SK-N-SH treated with all-trans-retinoic acid at 6 μM for 48 hours (cell line): ENCODE results near the gene KLK4.

Experiments
- ATAC-seq: fragments of 200-7000 bp; cut with Tn5 transposase; 3 replicates; pipeline ENCODE4 v1.9.1; 2020; ENCODE audit warnings: mild to moderate bottlenecking, moderate library complexity
- ARNTL ChIP-seq: fragments of 450-650 bp; formaldehyde crosslinking; IDR thresholded peaks from 2 replicates; pipeline ENCODE4 v1.5.0; 2020; ENCODE audit warnings: low read depth, mild to moderate bottlenecking, moderate library complexity, borderline replicate concordance
- BACH2 ChIP-seq: fragments of 250-450 bp; sonication (Bioruptor Pico); IDR thresholded peaks from 2 replicates; pipeline ENCODE4 v1.9.0; 2021; ENCODE audit warnings: mild to moderate bottlenecking, borderline replicate concordance
- CSDC2 ChIP-seq: fragments of 250-450 bp; sonication (Bioruptor Pico); IDR thresholded peaks from 2 replicates; pipeline ENCODE4 v1.5.0; 2020; ENCODE audit warnings: mild to moderate bottlenecking, moderate library complexity
- CSRNP3 ChIP-seq: fragments of 250-450 bp; sonication (Bioruptor Pico); IDR thresholded peaks from 2 replicates; pipeline ENCODE4 v1.5.1; 2021; ENCODE audit warnings: mild to moderate bottlenecking, moderate library complexity
- ESRRG ChIP-seq: fragments of 250-450 bp; sonication (Bioruptor Pico); IDR thresholded peaks from 2 replicates; pipeline ENCODE4 v1.6.1; 2021; ENCODE audit warnings: mild to moderate bottlenecking
- GLIS3 ChIP-seq: fragments of 250-450 bp; sonication (Bioruptor Pico); IDR thresholded peaks from 2 replicates; pipeline ENCODE4 v1.5.0; 2020; ENCODE audit warnings: mild to moderate bottlenecking, moderate library complexity
- OSR1 ChIP-seq: fragments of 250-450 bp; sonication (Bioruptor Pico); IDR thresholded peaks from 2 replicates; pipeline ENCODE4 v1.8.0; 2022; ENCODE audit warnings: moderate library complexity, mild to moderate bottlenecking, inconsistent platforms
- PPARA ChIP-seq: fragments of 250-450 bp; sonication (Bioruptor Pico); IDR thresholded peaks from 2 replicates; pipeline ENCODE4 v1.5.0; 2020; ENCODE audit warnings: mild to moderate bottlenecking, borderline replicate concordance
- RARB ChIP-seq: fragments of 250-450 bp; sonication (Bioruptor Pico); IDR thresholded peaks from 2 replicates; pipeline ENCODE4 v1.8.0; 2021; ENCODE audit warnings: mild to moderate bottlenecking, moderate library complexity
- SNAI2 ChIP-seq: fragments of 250-450 bp; sonication (Bioruptor Pico); IDR thresholded peaks from 2 replicates; pipeline ENCODE4 v1.5.0; 2020; ENCODE audit warnings: mild to moderate bottlenecking, moderate library complexity
- TCF4 ChIP-seq: fragments of 250-450 bp; sonication (Bioruptor Pico); IDR thresholded peaks from 2 replicates; pipeline ENCODE4 v1.8.0; 2021; ENCODE audit warnings: mild to moderate bottlenecking, moderate library complexity, borderline replicate concordance
- TOX ChIP-seq: fragments of 250-450 bp; sonication (Bioruptor Pico); IDR thresholded peaks from 2 replicates; pipeline ENCODE4 v1.8.0; 2021; ENCODE audit warnings: mild to moderate bottlenecking, moderate library complexity, borderline replicate concordance
- ZC3H10 ChIP-seq: fragments of 250-450 bp; sonication (Bioruptor Pico); IDR thresholded peaks from 2 replicates; pipeline ENCODE4 v1.5.1; 2021; ENCODE audit warnings: mild to moderate bottlenecking, moderate library complexity
- ZFP3 ChIP-seq: fragments of 250-450 bp; sonication (Bioruptor Pico); IDR thresholded peaks from 2 replicates; pipeline ENCODE4 v1.5.0; 2020; ENCODE audit warnings: mild to moderate bottlenecking, moderate library complexity
- ZFP30 ChIP-seq: fragments of 450-650 bp; formaldehyde crosslinking; IDR thresholded peaks from 2 replicates; pipeline ENCODE4 v1.5.0; 2022; ENCODE audit warnings: mild to moderate bottlenecking, moderate library complexity
- ZNF565 ChIP-seq: fragments of 450-650 bp; formaldehyde crosslinking; conservative IDR thresholded peaks from 2 replicates; pipeline ENCODE4 v1.5.0; 2020; ENCODE audit warnings: low read depth, mild to moderate bottlenecking, moderate library complexity
- ZNF70 ChIP-seq: fragments of 450-650 bp; formaldehyde crosslinking; IDR thresholded peaks from 2 replicates; pipeline ENCODE4 v1.5.0; 2020; ENCODE audit warnings: mild to moderate bottlenecking, moderate library complexity
- ZNF8 ChIP-seq: fragments of 450-650 bp; formaldehyde crosslinking; IDR thresholded peaks from 2 replicates; pipeline ENCODE4 v1.5.0; 2020; ENCODE audit warnings: mild to moderate bottlenecking, moderate library complexity
- TF ChIP-seq, protein P1 (sequence below): fragments of 250-450 bp; sonication (Bioruptor Pico); IDR thresholded peaks from 2 replicates; pipeline ENCODE4 v1.5.0; 2020; ENCODE audit warnings: mild to moderate bottlenecking, moderate library complexity
- TF ChIP-seq, protein P2 (sequence below): fragments of 250-450 bp; sonication (Bioruptor Pico); IDR thresholded peaks from 2 replicates; pipeline ENCODE4 v1.5.1; 2020; ENCODE audit warnings: low read depth, mild to moderate bottlenecking, moderate library complexity
- TF ChIP-seq, protein P3 (sequence below): fragments of 250-450 bp; sonication (Bioruptor Pico); IDR thresholded peaks from 2 replicates; pipeline ENCODE4 v1.8.0; 2020; ENCODE audit warnings: mild to moderate bottlenecking, moderate library complexity, borderline replicate concordance

Gene KLK4

DNA sequence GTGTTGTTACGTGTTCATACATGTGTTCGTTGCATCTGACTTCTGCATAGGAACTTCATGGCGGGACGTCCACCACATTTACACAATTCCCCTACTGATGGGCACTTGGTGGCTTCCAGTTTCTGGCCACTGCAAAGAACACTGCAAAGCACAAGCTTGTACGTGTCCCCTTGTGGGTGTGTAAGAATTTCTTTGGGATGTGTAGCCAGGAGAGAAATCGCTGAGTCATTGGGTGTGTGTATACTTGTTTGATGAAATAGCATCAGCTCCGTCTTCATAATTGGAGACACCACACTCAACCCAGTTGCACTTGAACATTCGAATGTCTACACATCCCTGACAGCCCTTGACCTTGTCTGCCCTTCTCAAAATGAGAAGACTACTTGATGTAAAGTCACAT lies 22.4 kb upstream of the KLK4 start:
- no peak for TF ChIP-seq ESRRG (CRISPR knock-in tag)
- no peak for TF ChIP-seq GLIS3
- TF ChIP-seq, all 23 proteins: peak for 0

DNA sequence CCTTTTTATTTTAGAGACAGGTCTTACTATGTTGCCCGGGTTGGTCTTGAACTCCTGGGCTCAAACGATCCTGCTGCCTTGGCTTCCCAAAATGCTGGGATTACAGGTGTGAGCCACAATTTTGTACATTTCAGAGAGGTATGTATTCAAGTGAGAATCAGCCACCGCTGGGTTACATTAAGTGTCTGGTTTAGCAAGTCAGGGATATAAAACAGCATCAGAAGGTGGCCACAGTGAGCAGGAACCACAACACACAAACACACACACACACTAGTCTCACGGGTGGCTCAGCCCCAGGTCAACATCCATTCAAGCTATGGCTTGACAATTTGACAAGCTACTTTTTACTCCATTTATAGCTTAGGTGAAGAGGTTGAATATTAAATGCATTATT lies 21.5 kb upstream of the KLK4 start:
- TF ChIP-seq TCF4 (CRISPR knock-in tag) (no peak), ZFP3 (no peak), OSR1 (CRISPR knock-in tag) (no peak), TOX (no peak), ARNTL (CRISPR knock-in tag) (no peak), CSDC2 (no peak), RARB (CRISPR knock-in tag) (no peak), ZFP30 (CRISPR knock-in tag) (no peak), ZC3H10 (CRISPR knock-in tag) (no peak), BACH2 (no peak), ZNF70 (CRISPR knock-in tag) (no peak), ZNF565 (CRISPR knock-in tag) (no peak), SNAI2 (CRISPR knock-in tag) (no peak), ESRRG (CRISPR knock-in tag) (no peak), CSRNP3 (CRISPR knock-in tag) (no peak), ZNF8 (CRISPR knock-in tag) (no peak)
- TF ChIP-seq, protein P1, sequence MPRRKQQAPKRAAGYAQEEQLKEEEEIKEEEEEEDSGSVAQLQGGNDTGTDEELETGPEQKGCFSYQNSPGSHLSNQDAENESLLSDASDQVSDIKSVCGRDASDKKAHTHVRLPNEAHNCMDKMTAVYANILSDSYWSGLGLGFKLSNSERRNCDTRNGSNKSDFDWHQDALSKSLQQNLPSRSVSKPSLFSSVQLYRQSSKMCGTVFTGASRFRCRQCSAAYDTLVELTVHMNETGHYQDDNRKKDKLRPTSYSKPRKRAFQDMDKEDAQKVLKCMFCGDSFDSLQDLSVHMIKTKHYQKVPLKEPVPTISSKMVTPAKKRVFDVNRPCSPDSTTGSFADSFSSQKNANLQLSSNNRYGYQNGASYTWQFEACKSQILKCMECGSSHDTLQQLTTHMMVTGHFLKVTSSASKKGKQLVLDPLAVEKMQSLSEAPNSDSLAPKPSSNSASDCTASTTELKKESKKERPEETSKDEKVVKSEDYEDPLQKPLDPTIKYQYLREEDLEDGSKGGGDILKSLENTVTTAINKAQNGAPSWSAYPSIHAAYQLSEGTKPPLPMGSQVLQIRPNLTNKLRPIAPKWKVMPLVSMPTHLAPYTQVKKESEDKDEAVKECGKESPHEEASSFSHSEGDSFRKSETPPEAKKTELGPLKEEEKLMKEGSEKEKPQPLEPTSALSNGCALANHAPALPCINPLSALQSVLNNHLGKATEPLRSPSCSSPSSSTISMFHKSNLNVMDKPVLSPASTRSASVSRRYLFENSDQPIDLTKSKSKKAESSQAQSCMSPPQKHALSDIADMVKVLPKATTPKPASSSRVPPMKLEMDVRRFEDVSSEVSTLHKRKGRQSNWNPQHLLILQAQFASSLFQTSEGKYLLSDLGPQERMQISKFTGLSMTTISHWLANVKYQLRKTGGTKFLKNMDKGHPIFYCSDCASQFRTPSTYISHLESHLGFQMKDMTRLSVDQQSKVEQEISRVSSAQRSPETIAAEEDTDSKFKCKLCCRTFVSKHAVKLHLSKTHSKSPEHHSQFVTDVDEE (CRISPR knock-in tag): no peak
- TF ChIP-seq, protein P2, sequence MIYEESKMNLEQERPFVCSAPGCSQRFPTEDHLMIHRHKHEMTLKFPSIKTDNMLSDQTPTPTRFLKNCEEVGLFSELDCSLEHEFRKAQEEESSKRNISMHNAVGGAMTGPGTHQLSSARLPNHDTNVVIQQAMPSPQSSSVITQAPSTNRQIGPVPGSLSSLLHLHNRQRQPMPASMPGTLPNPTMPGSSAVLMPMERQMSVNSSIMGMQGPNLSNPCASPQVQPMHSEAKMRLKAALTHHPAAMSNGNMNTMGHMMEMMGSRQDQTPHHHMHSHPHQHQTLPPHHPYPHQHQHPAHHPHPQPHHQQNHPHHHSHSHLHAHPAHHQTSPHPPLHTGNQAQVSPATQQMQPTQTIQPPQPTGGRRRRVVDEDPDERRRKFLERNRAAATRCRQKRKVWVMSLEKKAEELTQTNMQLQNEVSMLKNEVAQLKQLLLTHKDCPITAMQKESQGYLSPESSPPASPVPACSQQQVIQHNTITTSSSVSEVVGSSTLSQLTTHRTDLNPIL: no peak
- TF ChIP-seq, protein P3, sequence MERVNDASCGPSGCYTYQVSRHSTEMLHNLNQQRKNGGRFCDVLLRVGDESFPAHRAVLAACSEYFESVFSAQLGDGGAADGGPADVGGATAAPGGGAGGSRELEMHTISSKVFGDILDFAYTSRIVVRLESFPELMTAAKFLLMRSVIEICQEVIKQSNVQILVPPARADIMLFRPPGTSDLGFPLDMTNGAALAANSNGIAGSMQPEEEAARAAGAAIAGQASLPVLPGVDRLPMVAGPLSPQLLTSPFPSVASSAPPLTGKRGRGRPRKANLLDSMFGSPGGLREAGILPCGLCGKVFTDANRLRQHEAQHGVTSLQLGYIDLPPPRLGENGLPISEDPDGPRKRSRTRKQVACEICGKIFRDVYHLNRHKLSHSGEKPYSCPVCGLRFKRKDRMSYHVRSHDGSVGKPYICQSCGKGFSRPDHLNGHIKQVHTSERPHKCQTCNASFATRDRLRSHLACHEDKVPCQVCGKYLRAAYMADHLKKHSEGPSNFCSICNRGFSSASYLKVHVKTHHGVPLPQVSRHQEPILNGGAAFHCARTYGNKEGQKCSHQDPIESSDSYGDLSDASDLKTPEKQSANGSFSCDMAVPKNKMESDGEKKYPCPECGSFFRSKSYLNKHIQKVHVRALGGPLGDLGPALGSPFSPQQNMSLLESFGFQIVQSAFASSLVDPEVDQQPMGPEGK (CRISPR knock-in tag): no peak
- no peak for ATAC-seq

More for the DNA sequence above, 22.4 kb upstream of the KLK4 start:
- no peak for ATAC-seq

- ATAC-seq: no peak
- TF ChIP-seq SNAI2 (CRISPR knock-in tag) (no peak), ZC3H10 (CRISPR knock-in tag) (no peak), ZNF8 (CRISPR knock-in tag) (no peak), ZFP3 (no peak), CSDC2 (no peak), ZNF70 (CRISPR knock-in tag) (no peak), ZNF565 (CRISPR knock-in tag) (no peak), GLIS3 (no peak), PPARA (no peak), TCF4 (CRISPR knock-in tag) (no peak), BACH2 (no peak), ARNTL (CRISPR knock-in tag) (no peak)
- TF ChIP-seq, protein P1 (CRISPR knock-in tag): no peak
- TF ChIP-seq, protein P3 (CRISPR knock-in tag): no peak
These were observed 21.0 kb upstream of the KLK4 start for GRCh38 chr19:50932018-50932689.
